Fibroblast of skin of right quadriceps (primary cell): ENCODE data around the gene PSME3IP1.
"Not testable (repeated sequence)": the region's sequence is repeated elsewhere in the genome, so short reads cannot be mapped to it uniquely, and the experiment has no call there.

Experiments used
- DNase-seq: peaks from one replicate; pipeline ENCODE4 v3.0.0-alpha.2; 2013

The PSME3IP1 gene, protein sequence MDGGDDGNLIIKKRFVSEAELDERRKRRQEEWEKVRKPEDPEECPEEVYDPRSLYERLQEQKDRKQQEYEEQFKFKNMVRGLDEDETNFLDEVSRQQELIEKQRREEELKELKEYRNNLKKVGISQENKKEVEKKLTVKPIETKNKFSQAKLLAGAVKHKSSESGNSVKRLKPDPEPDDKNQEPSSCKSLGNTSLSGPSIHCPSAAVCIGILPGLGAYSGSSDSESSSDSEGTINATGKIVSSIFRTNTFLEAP

DNA sequence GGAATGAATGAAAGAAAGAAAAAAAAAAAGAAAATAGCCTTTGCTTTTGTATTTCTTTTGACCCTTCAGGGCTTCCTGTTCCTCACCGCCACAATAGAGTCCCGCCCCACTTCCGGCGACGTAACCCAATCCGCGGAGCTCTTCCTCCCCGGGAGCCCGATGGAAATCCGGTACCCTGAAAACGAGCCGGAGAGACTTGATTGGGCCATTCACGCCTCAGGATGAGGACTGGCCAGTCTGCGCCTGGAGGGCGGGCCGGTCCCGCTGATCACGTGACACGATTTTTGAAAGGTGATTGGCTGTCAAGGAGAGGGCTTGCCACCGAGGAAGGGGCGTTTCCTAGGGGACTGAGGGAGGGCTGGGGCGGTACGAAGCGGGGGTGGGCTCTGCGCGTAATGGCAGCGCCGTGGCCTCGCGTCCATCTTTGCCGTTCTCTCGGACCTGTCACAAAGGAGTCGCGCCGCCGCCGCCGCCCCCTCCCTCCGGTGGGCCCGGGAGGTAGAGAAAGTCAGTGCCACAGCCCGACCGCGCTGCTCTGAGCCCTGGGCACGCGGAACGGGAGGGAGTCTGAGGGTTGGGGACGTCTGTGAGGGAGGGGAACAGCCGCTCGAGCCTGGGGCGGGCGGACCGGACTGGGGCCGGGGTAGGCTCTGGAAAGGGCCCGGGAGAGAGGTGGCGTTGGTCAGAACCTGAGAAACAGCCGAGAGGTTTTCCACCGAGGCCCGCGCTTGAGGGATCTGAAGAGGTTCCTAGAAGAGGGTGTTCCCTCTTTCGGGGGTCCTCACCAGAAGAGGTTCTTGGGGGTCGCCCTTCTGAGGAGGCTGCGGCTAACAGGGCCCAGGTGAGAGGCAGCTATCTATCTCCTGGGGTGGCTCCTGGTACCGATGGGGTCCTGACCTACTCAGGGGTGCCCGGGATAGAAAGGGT, at the start of gene PSME3IP1, which contains the start of gene RSPRY1:
Gene PSME3IP1, minus strand, starts transcription at position 95 of the 927 bp plus-strand sequence. CDS start 12,185 bp downstream, outside the sequence.
Gene RSPRY1, plus strand, starts transcription at position 385 of the 927 bp plus-strand sequence. CDS start 18,330 bp downstream, outside the sequence.
- peak; percentile 100 for DNase-seq

DNA sequence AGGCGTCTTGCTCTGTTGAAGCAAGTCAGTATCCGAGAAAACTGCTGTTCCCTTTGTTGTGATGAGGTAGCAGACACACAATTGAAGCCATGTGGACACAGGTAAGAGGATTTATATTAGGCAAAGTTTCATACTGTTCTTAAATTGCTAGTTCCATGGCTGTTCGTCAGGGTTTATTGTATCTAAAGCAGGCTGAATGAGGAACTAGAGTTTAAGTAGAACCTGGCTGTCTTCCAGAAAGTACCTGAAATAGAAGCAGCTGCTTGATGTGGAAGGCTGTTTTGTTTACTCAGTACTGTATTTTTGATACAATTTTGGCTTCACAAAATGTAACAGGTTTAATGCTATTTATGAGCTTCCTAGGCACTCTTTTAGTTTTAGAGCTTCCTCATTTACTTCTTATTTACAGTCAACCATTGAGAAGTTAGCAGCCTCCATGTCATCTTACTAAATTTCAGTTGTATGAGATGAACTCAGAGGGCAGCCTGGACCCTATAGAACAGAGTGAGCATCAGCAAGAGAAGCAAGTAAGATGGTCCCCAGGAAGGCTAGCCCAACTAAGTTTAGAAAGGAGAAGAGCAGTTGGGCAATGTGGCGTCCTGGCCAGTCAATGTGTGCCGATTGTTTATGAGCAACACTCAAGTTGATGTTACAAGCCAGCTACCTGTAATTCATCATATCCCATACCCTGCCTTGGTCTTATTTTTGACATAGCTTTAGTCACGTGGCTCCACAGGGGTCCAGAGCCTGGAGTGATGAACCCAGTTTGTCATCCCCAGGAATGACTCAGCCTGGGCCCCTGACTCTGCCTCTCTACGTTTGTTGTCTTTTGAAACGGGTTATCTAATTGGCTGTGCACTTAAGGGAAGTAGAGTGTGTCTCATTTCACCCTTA, 49.5 kb upstream of the PSME3IP1 start:
- peak; percentile 87 for DNase-seq

DNA sequence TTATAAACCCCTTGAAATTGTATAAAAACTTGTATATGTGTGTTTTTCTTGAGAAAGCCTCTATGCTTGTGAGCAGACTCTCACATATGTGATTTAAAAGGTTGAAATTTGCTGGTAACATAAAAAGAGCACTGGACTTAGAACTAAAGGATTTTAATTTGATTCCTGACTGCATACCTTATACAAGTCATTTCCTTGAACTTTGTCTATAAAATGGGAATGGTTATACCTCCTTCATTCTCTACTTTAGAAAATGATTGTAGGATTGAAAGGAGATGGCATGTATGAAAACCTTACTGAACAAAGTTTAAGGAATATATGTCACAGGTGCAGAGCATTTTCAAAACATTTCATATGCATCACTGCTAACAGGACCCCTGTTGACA, 48.9 kb upstream of the PSME3IP1 start:
- DNase-seq, result no peak

DNA sequence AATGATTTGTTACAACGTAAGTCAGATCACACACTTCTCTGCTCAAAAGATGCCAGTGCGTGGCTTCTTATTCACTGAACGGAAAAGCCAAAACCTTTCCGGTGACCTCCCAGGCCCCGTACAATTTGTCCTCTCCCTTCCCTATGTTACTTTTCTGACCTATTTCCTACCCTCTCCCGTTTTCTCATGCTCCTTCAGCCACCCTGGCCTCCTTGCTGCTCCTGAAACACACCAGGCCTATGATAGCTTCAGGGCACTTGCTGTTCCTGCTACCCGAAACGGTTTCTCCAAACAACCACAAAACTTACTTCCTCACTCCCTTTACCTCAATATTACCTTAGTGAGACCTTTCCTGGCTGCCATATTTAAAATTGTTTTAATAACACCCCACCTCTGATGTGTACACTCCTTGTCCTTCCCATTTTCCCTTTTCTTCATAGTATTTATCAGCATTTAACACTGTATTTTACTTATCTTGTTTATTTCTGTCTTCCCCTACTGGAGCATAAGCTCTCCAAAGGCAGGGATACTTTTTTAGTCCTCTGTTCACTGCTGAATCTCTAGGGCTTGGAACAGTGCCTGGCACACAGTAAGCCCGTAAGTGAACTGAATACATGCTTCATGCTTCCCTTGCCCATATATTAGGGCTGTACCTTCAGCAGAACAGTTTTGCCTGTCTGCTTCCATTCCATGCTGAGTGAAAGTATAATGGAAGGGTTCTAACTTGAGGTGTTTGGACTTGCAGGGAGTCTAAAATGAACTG, 48.3 kb upstream of the PSME3IP1 start:
- no peak for DNase-seq

DNA sequence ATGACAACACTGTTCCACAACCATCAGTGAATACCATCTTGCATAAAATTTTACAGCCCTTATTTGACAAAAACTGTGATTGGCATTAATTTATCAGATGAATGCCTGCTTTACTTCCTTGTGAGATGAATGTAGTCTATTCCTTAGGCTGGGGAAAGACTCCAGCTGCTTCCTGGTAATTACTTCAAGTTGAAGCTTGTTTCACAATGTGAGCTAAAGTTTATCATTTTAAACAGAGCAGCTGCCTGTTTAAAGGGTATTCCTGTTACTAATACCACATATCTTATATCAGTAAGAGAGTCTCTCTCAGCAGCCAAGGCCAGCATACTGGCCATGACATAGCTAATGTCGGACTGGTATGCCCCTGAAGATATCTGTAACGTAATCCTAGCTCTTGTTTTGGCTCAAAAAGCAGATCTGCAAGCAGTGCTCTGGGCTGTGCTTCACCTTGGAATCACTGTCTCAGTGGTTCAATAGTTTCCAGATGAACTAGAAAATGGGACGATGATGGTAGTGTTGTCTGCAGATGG, 46.0 kb upstream of the PSME3IP1 start:
- DNase-seq, result no peak

DNA sequence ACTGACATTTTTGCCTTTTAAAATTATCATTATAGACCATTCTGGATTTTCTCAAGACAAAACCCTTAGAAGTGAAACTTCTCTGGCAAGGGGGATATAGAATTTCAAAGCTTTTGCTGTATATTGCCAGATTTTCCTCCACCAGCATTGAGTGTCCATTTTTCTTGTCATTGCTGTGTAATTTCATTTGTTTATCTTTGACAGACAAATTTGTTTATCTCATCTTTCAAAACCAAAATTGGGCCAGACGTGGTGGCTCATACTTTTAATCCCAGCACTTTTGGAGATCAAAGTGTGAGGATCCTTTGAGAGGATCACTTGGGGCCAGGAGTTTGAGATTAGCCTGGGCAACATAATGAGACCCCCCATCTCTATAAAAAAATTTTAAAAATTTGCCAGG, 43.2 kb upstream of the PSME3IP1 start:
- no peak for DNase-seq

DNA sequence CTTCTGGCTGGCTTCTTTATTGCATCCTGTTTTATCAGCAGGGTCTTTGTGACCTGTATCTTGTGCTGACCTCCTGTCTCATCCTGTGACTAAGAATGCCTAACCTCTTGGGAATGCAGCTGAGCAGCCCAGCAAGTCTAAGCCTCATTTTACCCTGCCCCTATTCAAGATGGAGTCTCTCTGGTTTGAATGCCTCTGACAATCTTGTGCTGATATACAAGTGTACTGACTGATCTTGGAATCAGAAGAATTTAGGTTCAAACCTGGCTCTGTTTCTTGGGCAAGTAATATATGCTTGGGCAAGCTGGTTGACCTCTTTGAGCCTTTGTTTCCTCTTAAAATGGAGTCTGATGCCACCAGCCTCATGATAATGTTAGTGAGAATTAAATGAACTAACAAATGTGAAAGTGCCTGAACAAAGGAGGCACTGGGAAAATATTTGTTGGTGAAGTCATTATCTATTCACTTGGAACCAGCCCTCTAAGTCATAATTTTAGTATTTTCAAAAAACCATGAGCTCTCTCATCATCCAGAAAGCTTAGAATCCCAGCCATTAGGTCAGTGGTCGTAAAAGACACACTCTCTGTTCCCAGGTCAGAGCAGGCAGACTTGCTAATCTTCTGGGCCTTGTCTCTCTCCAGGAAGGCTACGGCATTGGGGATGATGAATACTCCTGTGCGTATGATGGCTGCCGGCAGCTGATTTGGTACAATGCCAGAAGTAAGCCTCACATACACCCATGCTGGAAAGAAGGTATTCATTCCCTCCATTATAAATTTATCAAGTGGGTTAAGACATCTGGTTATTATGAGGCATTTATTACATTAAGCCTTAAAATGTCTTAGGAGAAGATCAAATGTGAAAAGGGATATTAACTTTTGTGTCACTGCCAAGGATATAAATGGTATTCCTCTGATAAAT, 41.1 kb upstream of the PSME3IP1 start:
- peak; percentile 25 for DNase-seq

DNA sequence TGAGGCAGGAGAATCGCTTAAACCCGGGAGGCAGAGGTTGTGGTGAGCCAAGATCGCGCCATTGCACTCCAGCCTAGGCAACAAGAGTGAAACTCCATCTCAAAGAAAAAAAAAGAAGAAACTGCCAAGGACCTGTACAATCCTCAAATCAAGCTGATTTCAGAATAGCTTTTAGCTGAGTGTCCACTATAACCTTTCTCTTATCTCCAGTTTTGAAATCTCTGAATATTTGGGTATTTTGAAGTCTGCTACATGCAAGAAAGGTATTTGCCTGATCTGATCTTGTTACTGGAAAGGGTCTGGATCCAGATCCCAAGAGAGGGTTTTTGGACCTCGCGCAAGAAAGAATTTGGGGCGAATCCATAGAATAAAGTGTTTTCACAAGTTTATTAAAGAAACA, 40.1 kb upstream of the PSME3IP1 start:
- DNase-seq, result no peak

DNA sequence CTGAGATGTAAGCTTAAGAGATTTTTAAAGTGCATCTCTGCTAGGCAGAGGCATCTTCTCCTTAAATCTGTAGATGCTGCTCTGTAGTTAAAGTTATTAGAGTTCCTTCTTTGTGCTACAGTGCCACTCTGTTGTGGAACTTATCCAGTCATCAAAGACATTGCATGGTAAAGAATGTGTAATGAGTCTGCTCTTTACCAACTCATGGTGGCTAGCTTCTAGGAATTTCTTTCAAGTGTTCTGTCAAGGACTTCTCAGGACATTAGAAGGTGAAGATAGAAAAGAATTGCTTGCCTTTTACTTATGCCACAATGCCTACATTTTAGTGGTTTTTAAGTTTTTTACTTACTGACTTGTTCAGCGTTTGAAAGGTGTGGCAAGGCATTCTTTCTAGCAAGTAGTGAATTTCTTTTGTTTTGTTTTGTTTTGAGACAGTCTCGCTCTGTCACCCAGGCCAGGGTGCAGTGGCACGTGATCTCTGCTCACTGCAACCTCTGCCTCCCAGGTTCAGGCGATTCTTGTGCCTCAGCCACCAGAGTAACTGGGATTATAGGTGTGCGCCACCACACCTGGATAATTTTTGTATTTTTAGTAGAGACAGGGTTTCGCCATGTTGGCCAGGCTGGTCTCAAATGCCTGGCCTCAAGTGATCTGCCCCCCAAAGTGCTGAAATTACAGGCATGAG, 39.0 kb upstream of the PSME3IP1 start:
- DNase-seq, result no peak

DNA sequence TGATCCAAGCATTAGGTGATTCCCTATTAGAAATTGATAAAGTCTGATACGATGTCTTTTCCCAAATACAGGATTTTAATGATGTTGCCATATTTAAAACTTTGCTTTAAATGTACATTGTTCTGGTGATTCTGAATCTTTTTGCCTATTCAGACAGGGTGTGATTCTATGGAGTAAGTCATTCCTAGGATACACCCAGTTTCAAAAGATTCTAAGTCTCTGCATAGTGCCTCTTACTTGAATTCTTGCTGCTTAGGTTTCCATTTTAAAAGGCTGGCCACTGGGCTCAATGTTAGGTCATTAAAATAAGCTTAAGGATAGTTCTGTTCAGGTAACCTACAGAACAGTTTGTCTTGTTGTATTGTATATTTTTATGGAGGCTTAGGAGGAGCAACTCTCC, 37.2 kb upstream of the PSME3IP1 start:
- no peak for DNase-seq

DNA sequence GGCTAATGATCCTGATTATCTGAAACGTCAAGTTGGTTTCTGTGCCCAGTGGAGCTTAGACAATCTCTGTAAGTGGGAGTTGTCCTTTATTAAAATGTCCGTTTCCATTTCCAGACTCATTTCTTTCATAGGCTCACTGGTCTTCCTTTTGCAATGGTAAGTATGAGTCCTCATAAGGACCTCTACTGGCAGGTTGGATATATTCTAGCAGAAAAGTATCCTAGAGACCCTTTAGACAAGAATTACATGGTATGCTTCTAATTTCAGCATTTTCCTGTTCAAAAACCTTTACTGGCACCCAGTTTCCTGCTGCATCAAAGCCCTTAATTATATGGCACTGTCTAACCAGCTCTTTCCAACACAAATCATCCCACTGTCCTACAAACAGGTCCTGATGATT, 31.1 kb upstream of the PSME3IP1 start:
- no peak for DNase-seq

DNA sequence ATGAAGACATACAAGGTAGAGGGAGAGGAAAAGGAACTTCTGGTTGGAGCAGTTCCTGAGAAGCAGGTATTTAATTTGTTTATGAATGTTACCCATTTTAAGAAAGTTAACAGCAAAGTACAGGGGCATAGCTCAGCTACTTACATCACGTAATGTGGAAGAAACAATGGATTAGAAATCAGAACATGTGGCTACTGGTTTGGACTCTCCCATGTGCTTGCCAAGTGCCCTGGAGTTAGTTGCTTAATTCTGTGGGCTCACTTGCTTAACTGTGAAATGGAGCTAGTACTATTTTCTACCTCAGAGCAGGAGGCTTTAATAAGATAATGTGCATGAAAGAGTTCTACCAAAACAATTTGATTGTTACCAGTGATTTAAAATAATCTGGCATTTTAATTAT, 27.6 kb upstream of the PSME3IP1 start:
- no peak for DNase-seq

DNA sequence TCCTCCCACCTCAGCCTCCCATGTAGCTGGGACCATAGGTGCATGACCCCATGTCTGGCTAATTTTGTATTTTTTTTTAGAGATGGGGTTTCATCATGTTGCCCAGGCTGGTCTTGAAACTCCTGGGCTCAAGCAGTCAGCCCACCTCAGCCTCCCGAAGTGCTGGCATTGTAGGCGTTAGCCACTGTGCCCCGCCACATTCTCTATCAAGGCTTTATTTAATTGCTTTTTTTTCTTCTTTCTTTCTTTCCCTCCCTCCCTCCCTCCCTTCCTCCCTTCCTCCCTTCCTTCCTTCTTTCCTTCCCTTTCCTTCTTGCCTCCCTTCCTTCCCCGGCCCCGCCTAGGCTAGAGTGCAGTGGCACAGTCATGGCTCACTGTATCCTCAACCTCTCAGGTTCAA, 23.9 kb upstream of the PSME3IP1 start:
- DNase-seq, result no peak

DNA sequence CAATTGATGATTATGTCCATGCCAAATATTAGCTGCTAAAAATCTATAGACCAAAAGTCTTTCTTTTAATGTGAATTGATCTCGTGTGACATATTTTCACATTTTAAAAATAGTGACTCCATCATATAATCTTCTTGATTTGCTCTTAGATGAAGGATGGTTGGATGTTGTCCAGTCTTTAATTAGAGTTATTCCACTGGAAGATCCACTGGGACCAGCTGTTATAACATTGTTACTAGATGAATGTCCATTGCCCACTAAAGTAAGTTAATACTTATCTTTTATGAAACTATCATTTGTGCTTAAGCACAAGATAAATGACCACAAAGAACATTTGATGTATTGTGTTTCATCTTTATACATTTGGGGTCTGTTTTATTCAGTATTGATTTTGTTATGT, 23.1 kb upstream of the PSME3IP1 start:
- no peak for DNase-seq

DNA sequence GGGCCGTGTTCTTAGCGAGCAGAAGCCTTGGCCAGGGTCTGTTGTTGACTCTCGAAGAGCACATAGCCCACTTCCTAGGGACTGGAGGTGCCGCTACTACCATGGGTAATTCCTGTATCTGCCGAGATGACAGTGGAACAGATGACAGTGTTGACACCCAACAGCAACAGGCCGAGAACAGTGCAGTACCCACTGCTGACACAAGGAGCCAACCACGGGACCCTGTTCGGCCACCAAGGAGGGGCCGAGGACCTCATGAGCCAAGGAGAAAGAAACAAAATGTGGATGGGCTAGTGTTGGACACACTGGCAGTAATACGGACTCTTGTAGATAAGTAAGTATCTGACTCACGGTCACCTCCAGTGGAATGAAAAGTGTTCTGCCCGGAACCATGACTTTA, 18.8 kb upstream of the PSME3IP1 start:
- DNase-seq, result no peak

DNA sequence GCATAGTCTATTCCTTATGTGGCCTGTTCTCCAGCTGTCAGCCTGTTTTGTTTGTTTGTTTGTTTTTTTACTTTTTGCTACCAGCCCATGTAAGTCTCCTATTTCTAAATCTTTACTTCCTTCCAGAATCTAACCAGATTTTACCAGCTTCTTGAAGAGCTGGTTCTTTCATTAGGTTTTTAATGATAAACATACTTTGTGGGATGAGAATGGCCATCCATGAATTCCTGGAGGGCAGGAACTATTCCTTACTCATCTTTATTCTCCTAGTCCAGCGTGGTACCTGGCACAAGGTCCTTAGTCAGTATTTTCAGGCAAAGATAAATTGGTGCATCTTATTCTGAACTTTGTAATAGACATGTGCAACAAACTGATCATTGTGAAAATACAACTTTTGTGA, 17.6 kb upstream of the PSME3IP1 start:
- DNase-seq, result no peak

DNA sequence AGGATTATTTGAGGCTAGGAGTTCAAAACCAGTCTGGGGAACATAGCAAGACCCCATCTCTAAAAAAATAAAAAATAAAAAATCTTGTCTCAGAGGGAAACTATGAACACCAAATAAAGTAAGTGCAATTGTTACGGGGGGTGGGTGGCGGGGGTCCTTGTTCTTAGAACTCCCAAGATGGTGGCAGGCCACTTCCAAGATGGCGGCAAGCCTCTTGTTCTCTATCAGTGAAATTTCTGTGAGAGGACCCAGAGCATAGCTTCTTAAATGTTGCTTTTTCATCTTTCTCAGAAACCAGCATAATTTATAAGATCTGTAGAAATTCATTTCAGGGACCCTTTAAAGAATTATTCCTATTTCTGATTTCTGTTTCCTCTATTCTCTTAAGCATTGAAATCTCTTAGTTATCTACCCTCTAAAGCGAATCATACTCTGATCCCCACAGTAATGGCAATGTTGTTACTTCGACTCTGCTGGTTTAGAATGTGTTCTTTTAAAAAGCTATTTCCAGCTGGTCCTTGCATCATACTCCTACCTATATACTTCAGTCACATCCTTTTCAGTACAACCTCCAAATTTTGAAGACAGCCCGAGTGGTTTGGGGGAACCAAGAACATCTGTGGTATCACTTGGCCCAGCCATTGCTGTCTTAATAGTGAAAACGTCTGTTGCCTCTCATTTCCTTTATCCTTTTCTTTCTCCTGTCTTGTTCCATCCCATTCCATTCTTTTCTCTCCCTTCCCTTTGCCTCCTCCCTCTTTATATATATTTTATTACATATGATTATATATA, 16.5 kb upstream of the PSME3IP1 start:
- no peak for DNase-seq

DNA sequence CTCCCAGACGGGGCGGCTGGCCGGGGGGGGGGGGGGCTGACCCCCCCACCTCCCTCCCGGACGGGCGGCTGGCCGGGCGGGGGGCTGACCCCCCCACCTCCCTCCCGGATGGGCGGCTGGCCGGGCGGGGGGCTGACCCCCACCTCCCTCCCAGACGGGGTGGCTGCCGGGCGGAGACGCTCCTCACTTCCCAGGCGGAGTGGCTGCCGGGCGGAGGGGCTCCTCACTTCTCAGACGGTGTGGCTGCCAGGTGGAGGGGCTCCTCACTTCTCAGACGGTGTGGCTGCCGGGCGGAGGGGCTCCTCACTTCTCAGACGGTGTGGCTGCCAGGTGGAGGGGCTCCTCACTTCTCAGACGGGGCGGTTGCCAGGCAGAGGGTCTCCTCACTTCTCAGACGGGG, 15.1 kb upstream of the PSME3IP1 start:
- not testable (repeated sequence) for DNase-seq

DNA sequence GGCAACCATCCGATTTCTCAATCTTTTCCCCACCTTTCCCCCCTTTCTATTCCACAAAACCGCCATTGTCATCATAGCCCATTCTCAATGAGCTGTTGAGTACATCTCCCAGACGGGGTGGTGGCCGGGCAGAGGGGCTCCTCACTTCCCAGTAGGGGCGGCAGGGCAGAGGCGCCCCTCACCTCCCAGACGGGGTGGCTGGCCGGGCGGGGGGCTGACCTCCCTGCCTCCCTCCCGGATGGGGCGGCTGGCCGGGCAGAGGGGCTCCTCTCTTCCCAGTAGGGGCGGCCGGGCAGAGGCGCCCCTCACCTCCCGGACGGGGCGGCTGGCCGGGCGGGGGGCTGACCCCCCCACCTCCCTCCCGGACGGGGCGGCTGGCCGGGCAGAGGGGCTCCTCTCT, 14.5 kb upstream of the PSME3IP1 start:
- not testable (repeated sequence) for DNase-seq
